Activated CD4-positive, alpha-beta T cell treated with anti-CD3 and anti-CD28 coated beads, Interleukin-2, amount 50 U/mL, for 24 hours (primary cell): ENCODE results near the gene FBLN1.
"Not testable (repeated sequence)": the region's sequence is repeated elsewhere in the genome, so short reads cannot be mapped to it uniquely, and the experiment has no call there.

Experiments
- DNase-seq, 2 donors: peaks; one replicate each; pipeline ENCODE4 v3.0.0-alpha.2; 2020; ENCODE audit warnings: low read depth in 1 of 2, low spot score in 1 of 2

The FBLN1 gene

GRCh38 chr22:45525480-45525879 lies 22.8 kb downstream of the FBLN1 start:
- DNase-seq: no peak

- DNase-seq: no peak
Observed at GRCh38 chr22:45526281-45526680, 23.6 kb downstream of the FBLN1 start.

GRCh38 chr22:45526768-45527360 lies 24.2 kb downstream of the FBLN1 start:
- DNase-seq: no peak

GRCh38 chr22:45527456-45527855 lies 24.8 kb downstream of the FBLN1 start:
- no peak for DNase-seq

- no peak for DNase-seq
Observed at GRCh38 chr22:45528046-45528445, 25.4 kb downstream of the FBLN1 start.

GRCh38 chr22:45529105-45529504 lies 26.4 kb downstream of the FBLN1 start:
- no peak for DNase-seq

- no peak for DNase-seq
Observed at GRCh38 chr22:45529971-45530575, 27.4 kb downstream of the FBLN1 start.

GRCh38 chr22:45531441-45532234 lies 29.0 kb downstream of the FBLN1 start:
- DNase-seq: no peak

GRCh38 chr22:45532235-45532631 lies 29.6 kb downstream of the FBLN1 start:
- no peak for DNase-seq

GRCh38 chr22:45533703-45534102 lies 31.0 kb downstream of the FBLN1 start:
- DNase-seq: no peak

GRCh38 chr22:45534339-45535192 lies 31.9 kb downstream of the FBLN1 start:
- no peak for DNase-seq

- no peak for DNase-seq
Observed at GRCh38 chr22:45535290-45535689, 32.6 kb downstream of the FBLN1 start.

- not testable (repeated sequence) for DNase-seq
Observed at GRCh38 chr22:45535835-45536234, 33.2 kb downstream of the FBLN1 start.

GRCh38 chr22:45537734-45538181 lies 35.1 kb downstream of the FBLN1 start:
- no peak for DNase-seq

- no peak for DNase-seq
Observed at GRCh38 chr22:45538281-45538680, 35.6 kb downstream of the FBLN1 start.

- no peak for DNase-seq
Observed at GRCh38 chr22:45540122-45540521, 37.4 kb downstream of the FBLN1 start.

GRCh38 chr22:45541382-45541979 lies 38.8 kb downstream of the FBLN1 start:
- DNase-seq: no peak

GRCh38 chr22:45542001-45542520 lies 39.4 kb downstream of the FBLN1 start:
- no peak for DNase-seq

GRCh38 chr22:45542736-45543135 lies 40.1 kb downstream of the FBLN1 start:
- DNase-seq: not testable (repeated sequence)

- no peak for DNase-seq
Observed at GRCh38 chr22:45543243-45543642, 40.6 kb downstream of the FBLN1 start.
